ENCODE results near the gene STK32C. TPM values are rescaled to one million over a fixed set of nuclear protein-coding genes. Genes with fewer than 3 reads are reported as not detected.

The STK32C gene
- total RNA-seq, 1 donor, result 6.7 TPM

GRCh38 chr10:132257907-132258306 lies 49.8 kb downstream of the STK32C start:
- DNase-seq (ENCODE audit: low read depth), result no peak
- no peak for TF ChIP-seq CTCF (IDR thresholded peaks at IDR 0.05; ENCODE audit: insufficient read depth, low read length)
- H3K4me3 ChIP-seq (ENCODE audit: low read depth, low read length), result no peak overlapping the region

- TF ChIP-seq CTCF (IDR thresholded peaks at IDR 0.05; ENCODE audit: insufficient read depth, low read length), result no peak
- peak; percentile 11 for DNase-seq (ENCODE audit: low read depth)
- no peak overlapping the region for H3K4me3 ChIP-seq (ENCODE audit: low read depth, low read length)
These were observed 50.5 kb downstream of the STK32C start for GRCh38 chr10:132257271-132257670.

GRCh38 chr10:132256866-132257265 lies 50.9 kb downstream of the STK32C start:
- DNase-seq (ENCODE audit: low read depth), result no peak
- TF ChIP-seq CTCF (IDR thresholded peaks at IDR 0.05; ENCODE audit: insufficient read depth, low read length), result no peak
- H3K4me3 ChIP-seq (ENCODE audit: low read depth, low read length), result no peak overlapping the region

- no peak for TF ChIP-seq CTCF (IDR thresholded peaks at IDR 0.05; ENCODE audit: insufficient read depth, low read length)
- no peak overlapping the region for H3K4me3 ChIP-seq (ENCODE audit: low read depth, low read length)
- DNase-seq (ENCODE audit: low read depth), result no peak
These were observed 52.0 kb downstream of the STK32C start for GRCh38 chr10:132255489-132256344.

- no peak for TF ChIP-seq CTCF (IDR thresholded peaks at IDR 0.05; ENCODE audit: insufficient read depth, low read length)
- no peak overlapping the region for H3K4me3 ChIP-seq (ENCODE audit: low read depth, low read length)
- no peak for DNase-seq (ENCODE audit: low read depth)
These were observed 52.9 kb downstream of the STK32C start for GRCh38 chr10:132254841-132255240.

- no peak overlapping the region for H3K4me3 ChIP-seq (ENCODE audit: low read depth, low read length)
- no peak for DNase-seq (ENCODE audit: low read depth)
- TF ChIP-seq CTCF (IDR thresholded peaks at IDR 0.05; ENCODE audit: insufficient read depth, low read length), result no peak
These were observed 54.6 kb downstream of the STK32C start for GRCh38 chr10:132253092-132253687.
